Inflammatory macrophage treated with lipopolysaccharide for 1 hour (primary cell): ENCODE data around the gene TLE7.

Experiments
- DNase-seq, 2 donors: peaks; one replicate each; pipeline ENCODE4 v3.0.0-alpha.2; 2020 to 2022

TLE7 gene

DNA sequence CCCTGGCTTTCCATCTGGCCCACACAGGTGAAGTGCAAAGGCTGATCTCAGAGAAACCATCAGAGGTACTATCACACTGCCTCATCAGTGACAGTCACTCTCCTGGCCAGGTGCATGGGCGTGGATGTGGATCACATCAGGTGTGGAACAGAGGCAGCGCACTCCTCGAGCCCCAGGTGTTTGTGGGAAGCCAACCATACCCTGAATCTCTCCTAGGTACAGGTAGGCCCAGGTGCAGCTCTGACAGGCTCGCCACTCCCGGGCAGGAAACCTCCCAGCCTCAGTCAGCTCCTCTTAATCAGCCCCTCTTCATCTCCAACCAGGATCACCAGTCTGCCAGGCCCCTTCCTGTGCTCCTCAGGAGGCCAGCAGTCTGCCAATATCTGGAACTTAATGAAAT lies 31.7 kb downstream of the TLE7 start:
- DNase-seq = no peak

GRCh38 chr16:71409011-71409775 lies 32.7 kb downstream of the TLE7 start:
- no peak for DNase-seq

DNA sequence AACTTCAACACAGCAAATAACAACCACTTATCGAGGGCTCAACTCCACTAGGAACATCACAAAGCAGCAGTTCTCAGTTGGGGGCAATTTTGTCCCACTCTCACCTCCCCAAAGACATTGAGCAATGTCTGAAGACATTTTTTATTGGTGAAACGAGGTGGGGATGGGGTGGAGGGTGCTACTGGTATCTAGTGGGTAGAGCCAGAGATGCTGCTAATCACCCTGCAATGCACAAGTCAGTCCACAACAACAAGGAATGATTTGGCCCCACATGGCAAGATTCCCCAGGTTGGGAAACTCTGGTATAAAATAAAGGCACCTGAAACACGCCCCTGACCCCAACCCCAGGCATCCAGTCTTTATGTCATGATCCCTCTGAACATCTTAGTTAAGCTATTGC lies 33.3 kb downstream of the TLE7 start:
- no peak for DNase-seq

GRCh38 chr16:71407731-71408130 lies 34.1 kb downstream of the TLE7 start:
- DNase-seq = no peak

DNA sequence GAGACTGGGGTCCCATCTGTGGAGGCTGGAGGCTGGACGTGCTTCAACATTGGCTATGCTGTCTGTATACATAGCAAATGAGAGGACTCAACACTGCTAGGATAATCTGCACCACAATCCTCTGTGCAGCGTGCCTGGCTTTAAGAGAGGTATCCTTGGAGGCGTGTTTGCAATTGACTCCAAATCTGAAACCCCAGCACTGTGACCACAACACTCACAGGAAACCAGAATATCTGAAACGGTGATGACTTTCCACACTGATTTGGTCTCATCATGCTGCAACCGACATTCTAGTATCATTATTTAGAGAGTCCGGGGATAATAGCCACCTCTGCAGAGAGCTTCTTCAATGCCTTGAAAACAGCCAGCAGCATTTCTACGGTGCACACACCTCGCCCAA lies 35.1 kb downstream of the TLE7 start:
- no peak for DNase-seq

- DNase-seq = no peak
Observed at GRCh38 chr16:71406316-71406715, 35.5 kb downstream of the TLE7 start.

DNA sequence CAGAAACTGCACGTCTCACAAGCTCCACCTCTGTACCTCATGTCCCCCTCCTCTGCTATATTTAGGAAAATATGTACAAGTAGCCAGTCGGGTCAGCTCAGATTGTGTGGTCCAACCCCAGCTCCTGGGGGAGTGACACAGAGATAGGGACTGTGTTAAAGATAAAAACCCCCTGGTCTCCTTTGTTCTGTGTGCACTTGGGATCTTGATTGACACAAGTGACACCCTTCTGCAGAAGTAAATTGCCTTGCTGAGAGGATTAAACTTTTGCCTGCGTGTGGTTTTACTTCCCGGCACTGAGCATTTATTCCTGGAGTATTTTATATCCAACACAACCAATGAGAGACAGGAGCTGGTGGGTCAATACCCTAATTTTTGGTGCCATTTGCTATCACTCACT lies 37.5 kb downstream of the TLE7 start:
- no peak for DNase-seq

DNA sequence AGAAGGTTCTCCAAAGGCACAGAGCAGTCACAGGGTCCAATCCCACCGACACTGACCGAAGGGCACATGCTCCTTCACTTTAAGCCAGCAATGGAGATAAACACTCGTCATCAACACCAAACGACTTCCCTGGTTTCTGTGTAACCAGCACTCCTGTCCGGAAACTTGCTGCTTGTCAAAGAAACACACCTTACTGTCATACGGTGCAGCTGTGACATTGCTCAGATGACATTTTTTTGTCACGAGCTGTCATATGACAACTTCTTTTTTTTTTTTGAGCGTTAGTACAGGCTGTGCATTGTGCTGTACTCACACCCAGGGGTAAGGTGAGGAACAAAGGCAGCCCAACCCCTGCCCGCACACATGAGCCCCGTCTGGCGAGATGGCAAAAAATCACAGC lies 39.2 kb downstream of the TLE7 start:
- no peak for DNase-seq

DNA sequence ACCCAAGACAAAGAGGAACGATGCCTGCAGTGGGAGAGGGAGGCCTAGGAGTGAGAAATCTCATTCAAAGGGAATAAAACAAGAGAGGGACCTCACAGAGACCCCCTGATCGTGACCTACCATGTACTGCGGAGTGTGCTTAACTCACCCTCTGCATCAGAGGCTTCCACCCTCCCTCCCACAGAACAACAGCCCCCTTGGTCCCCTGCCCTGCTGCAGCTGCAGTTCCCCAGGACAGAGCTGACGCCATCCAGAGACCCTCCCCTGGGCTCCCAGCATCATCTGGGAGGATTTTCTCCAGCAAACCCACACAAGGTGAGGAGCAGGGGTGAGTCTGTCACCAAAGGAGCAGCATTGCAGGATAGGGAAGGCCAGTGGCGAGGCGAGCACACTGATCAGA lies 39.8 kb downstream of the TLE7 start:
- no peak for DNase-seq

GRCh38 chr16:71399801-71400563 lies 41.9 kb downstream of the TLE7 start:
- no peak for DNase-seq

DNA sequence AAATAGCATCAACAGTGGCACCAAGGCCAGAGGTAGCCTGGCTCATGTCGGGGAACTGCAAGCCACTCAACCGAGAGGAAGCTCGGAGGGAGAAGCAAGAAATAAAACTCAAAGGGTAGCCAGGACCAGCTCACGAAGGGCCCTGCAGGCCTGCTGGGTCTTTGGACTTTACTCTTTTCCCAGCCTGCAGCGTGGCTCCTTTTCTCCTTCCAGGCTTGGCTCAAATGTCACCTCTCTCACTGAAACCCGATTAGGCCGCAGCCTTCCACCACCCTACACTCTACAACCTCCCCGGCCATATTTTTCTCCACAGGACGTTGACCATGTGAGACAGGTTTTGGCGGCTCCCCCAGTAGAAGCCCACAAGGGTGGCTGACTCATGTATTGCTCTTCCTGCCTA lies 45.3 kb downstream of the TLE7 start:
- DNase-seq = no peak

DNA sequence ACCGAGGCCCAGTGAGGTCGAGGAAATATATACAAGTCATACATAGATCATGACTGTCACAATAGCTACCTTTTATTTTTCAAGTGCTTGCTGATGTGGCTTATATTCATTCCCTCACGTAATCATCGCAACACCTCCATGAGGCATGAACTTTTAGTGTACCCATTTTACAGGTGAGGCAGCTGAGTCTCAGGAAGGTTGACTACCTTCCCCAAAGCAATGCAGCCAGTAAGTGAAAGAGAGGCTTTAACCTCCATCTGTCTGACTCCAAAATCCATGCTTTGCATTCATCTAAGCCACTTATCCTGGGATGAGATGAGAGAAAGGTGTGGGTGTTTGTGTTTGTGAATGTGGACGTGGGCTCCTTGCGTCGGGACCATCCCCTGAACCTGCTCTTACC lies 52.5 kb downstream of the TLE7 start:
- DNase-seq = no peak

- no peak for DNase-seq
Observed at GRCh38 chr16:71387045-71387871, 54.6 kb downstream of the TLE7 start.

DNA sequence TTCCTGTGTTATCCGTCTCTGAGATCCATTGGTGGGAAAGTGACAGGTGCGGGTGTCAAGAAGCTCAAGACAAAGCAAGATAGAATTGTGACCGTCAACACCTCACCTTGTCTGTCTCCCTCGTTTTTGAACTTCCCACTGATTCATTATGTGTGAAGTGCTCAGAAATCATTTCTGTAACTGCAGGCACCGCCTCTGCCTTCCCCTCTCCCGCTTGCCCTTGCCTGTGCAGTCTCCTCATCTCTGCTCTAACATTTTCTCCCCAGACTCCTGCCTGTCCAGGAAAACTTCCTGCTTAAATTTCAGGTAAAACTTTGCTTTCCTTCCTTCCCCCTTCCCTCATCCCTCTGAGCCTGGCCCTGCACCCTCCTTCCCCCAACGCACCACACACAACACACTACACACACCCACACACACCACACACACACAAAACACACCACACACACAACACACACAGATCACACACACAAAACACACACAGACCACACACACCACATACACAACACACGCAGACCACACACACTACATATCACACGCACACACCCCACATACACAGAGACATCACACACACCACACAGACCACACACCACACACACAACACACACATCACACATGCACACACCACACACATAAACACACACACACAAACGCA lies 57.7 kb downstream of the TLE7 start:
- no peak for DNase-seq

DNA sequence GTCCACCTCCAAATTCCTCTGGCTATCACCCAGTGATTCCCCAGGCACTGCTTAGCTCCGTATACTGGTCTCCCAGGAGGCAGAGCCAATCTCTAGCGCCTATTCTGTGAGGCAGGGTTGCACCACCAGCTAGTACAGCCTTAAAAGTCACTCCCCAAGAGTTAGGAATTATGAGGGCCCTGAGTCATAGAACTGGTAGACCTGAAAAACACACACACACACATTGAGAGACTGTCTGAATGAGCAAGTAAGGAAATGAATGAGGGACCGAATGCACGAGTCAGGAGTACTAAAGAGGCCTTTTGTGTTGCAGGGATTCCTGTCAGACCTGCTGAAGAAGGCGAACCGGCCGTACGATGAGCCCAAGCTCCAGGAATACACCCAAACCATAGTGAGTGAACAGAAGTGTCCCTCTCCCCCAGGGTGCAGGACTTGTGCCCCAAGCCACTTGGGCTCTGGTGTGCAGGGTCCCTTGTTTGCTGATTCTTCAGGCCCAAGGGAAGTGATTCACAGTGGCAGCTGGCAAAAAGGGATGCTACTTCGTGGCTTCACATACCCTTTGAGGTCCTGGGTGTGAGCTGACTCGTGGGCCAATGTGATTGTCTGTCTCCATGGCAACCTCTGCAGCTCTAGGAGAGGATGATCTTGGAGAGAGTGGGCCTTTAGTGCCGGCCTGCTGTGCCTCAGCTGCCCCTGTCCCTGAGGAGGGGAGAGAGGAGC lies 58.6 kb downstream of the TLE7 start:
- DNase-seq = no peak

- DNase-seq = no peak
Observed at GRCh38 chr16:71380831-71381230, 61.0 kb downstream of the TLE7 start.
